ENCODE results near the gene TOP3B.

GRCh38 chr22:22027955-22028354, 45.4 kb upstream of the TOP3B start:
- TF ChIP-seq CAMTA2 (CRISPR knock-in tag; conservative IDR thresholded peaks at IDR 0.05) = no peak
- no peak for TF ChIP-seq CTCF (IDR thresholded peaks at IDR 0.05 in 2 of 3, conservative IDR thresholded peaks at IDR 0.05 in 1 of 3; ENCODE audit: insufficient read depth in 2 of 3, low read depth in 1 of 3, low read length in 3 of 3)
- TF ChIP-seq GATAD2B (IDR thresholded peaks at IDR 0.05; ENCODE audit: borderline replicate concordance) = no peak
- no peak for TF ChIP-seq POLR2AphosphoS5 (IDR thresholded peaks at IDR 0.05; ENCODE audit: control insufficient read depth, insufficient read depth, low read depth, low read length)
- TF ChIP-seq TCF7L2 (IDR thresholded peaks at IDR 0.05; ENCODE audit: low read depth, low read length) = no peak
- TF ChIP-seq RAD21 (CRISPR knock-in tag; conservative IDR thresholded peaks at IDR 0.05 in 1 of 2, IDR thresholded peaks at IDR 0.05 in 1 of 2) = no peak
- TF ChIP-seq POLR2A (conservative IDR thresholded peaks at IDR 0.05) = no peak
- no peak for TF ChIP-seq KDM5B (IDR thresholded peaks at IDR 0.05; ENCODE audit: insufficient replicate concordance, low read depth, low read length)
- TF ChIP-seq HMGXB4 (CRISPR knock-in tag; IDR thresholded peaks at IDR 0.05) = no peak
